Epithelial cell of proximal tubule (primary cell): ENCODE results near the gene PM20D2. TPM values are rescaled to one million over a fixed set of nuclear protein-coding genes. Genes with fewer than 3 reads are reported as not detected.

Experiments used
- DNase-seq: peaks from one replicate; pipeline ENCODE4 v3.0.0-alpha.2; 2011; ENCODE audit warnings: low read depth
- H3K4me3 ChIP-seq: 2 replicates; pipeline ENCODE4 v1.5.1; 2011; ENCODE audit warnings: low read depth, mild to moderate bottlenecking, low read length
- CTCF ChIP-seq: conservative IDR thresholded peaks from 2 replicates; pipeline ENCODE4 v1.5.1; 2012; ENCODE audit warnings: low read depth, mild to moderate bottlenecking, low read length
- total RNA-seq: library from RNA; depleted of rRNA; stranded (reverse); fragments of >200 nt; gene quantifications from 2 replicates; pipeline ENCODE4 v1.2.3, GENCODE V29; 2015

Gene PM20D2
- total RNA-seq, 1 donor from 2014 or later, result 46.5 TPM

- no peak for DNase-seq
- TF ChIP-seq CTCF, result no peak
- H3K4me3 ChIP-seq, result no peak overlapping the region
These were observed 35.1 kb downstream of the PM20D2 start for GRCh38 chr6:89180971-89181370.

DNA sequence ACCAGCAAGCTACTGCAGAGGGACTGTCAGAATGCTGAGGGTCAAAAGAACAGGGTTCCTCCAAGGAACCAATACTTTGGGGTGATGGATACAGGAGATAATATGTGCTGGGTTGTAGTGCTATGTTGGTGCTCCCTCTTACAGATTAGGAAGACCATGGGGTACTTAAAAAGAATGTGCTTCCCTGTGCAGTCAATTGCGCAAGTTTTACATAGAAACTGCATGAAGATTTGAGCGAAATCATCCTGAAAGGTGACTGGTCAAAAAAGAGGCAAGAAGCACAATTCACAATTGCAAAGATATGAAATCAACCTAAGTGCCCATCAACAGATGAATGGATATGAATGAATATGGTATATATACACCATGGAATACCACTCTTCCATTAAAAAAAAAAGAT lies 37.4 kb downstream of the PM20D2 start:
- H3K4me3 ChIP-seq, result no peak overlapping the region
- no peak for TF ChIP-seq CTCF
- no peak for DNase-seq

DNA sequence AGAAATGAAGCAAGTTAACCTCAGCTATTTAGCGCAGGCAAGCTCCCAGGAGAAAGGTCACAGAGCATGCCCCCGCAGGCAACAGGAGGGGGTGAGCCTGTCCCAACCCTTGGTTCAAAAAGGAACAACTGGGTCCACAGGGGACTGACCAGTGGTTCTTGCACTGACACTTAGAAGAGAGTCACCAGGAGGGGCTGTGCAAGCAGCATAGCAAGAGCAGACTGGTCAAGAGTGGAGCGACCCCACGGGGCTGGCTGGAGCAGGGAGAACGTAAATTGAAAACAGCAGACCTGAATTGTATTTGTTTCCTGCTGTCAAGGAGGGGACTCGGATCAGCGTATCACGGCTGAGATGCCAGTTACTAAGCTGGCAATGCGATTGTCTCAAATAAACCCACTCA lies 38.5 kb downstream of the PM20D2 start:
- no peak for DNase-seq
- TF ChIP-seq CTCF, result no peak
- no peak overlapping the region for H3K4me3 ChIP-seq

DNA sequence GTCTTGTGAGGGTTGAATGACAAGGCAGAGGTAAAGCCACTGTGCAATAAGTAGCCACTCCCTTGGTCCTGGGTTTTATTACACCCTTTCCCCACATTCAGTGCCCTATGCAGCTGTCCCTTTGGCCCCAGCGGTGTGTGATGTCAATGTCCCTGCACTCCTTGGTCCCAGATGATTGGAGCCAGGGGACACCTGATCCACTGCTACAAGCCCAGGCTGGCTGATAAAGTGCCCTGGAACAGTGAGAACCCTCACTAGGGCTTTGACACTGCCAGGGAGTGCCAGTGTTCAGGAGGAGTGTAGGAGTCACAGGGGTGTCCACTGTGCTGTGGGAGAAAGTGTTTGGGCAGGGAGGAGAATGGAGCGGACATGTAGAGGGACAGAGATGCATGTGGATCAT lies 40.9 kb downstream of the PM20D2 start:
- H3K4me3 ChIP-seq, result no peak overlapping the region
- TF ChIP-seq CTCF, result no peak
- DNase-seq, result no peak

DNA sequence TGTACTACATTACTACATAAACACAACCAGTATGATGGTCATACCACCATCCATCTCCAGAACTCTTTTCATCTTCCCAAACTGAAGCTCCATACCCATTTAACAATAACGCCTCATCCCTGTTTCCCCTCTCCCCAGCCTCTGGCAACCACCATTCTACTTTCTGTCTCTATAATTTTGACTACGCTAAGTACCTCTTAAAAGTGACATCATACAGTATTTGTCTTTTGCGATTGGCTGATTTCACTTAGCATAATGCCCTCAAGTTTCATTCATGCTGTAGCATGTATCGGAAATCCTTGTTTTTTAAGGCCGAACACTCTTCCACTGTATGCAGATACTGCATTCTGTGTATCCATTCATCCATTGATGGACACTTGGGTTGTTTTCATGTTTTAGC lies 41.6 kb downstream of the PM20D2 start:
- TF ChIP-seq CTCF, result no peak
- DNase-seq, result no peak
- H3K4me3 ChIP-seq, result no peak overlapping the region

DNA sequence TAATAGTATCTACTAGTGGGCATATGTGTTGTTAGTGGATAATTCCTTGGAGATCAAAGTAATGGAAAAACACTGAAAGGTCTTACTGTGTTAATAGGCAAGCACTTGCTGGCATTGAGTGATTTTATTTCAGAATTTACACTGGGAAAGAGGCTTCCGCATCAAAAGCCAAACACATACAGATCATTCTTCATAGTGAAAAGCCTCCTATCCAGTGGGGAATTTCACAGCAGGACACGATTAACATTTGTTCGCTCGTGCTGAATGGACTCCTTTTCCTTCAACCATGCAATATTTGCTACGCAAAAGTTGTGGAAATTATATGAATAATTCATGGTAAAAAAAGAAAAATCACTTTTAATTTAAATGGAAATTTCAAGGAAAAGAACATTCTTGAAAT lies 44.9 kb downstream of the PM20D2 start:
- no peak overlapping the region for H3K4me3 ChIP-seq
- DNase-seq, result no peak
- no peak for TF ChIP-seq CTCF

- no peak for DNase-seq
- no peak overlapping the region for H3K4me3 ChIP-seq
- no peak for TF ChIP-seq CTCF
These were observed 48.7 kb downstream of the PM20D2 start for GRCh38 chr6:89194559-89194958.
